Measurements from ENCODE around the gene SERPINA3. TPM values are rescaled to one million over a fixed set of nuclear protein-coding genes. Genes with fewer than 3 reads are reported as not detected.
A peak's percentile ranks its signal among the peaks of the same experiment; 100 is the strongest.

SERPINA3 gene
- total RNA-seq = 100 to 1,000 TPM; 111 to 209 (median 125) TPM

DNA sequence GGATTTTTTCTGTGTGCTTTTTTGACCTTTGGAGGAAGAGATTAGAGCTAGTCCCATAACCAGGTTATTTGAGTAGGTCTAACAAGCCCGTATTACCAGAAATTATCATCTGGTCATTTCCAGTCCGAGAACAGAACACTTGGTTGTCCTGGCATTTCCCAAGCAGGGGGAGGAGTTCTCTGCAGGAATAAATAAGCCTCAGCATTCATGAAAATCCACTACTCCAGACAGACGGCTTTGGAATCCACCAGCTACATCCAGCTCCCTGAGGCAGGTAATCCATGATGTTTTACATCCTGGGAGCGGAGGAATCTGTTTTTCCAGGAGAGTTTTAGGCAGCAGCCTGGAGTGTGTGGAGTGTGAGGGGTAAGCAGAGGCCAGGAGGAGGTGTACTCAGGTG, at the start of gene SERPINA3:
Gene SERPINA3 (plus strand): TSS at position 218 of the 400 bp plus-strand sequence. CDS start 2,051 bp downstream, outside the sequence.
- peak; percentile 60 for ATAC-seq (ENCODE audit: low FRiP score)
- no peak for DNase-seq (ENCODE audit: low spot score)
- TF ChIP-seq, protein P1, sequence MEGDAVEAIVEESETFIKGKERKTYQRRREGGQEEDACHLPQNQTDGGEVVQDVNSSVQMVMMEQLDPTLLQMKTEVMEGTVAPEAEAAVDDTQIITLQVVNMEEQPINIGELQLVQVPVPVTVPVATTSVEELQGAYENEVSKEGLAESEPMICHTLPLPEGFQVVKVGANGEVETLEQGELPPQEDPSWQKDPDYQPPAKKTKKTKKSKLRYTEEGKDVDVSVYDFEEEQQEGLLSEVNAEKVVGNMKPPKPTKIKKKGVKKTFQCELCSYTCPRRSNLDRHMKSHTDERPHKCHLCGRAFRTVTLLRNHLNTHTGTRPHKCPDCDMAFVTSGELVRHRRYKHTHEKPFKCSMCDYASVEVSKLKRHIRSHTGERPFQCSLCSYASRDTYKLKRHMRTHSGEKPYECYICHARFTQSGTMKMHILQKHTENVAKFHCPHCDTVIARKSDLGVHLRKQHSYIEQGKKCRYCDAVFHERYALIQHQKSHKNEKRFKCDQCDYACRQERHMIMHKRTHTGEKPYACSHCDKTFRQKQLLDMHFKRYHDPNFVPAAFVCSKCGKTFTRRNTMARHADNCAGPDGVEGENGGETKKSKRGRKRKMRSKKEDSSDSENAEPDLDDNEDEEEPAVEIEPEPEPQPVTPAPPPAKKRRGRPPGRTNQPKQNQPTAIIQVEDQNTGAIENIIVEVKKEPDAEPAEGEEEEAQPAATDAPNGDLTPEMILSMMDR (IDR thresholded peaks at IDR 0.05) = no peak

DNA sequence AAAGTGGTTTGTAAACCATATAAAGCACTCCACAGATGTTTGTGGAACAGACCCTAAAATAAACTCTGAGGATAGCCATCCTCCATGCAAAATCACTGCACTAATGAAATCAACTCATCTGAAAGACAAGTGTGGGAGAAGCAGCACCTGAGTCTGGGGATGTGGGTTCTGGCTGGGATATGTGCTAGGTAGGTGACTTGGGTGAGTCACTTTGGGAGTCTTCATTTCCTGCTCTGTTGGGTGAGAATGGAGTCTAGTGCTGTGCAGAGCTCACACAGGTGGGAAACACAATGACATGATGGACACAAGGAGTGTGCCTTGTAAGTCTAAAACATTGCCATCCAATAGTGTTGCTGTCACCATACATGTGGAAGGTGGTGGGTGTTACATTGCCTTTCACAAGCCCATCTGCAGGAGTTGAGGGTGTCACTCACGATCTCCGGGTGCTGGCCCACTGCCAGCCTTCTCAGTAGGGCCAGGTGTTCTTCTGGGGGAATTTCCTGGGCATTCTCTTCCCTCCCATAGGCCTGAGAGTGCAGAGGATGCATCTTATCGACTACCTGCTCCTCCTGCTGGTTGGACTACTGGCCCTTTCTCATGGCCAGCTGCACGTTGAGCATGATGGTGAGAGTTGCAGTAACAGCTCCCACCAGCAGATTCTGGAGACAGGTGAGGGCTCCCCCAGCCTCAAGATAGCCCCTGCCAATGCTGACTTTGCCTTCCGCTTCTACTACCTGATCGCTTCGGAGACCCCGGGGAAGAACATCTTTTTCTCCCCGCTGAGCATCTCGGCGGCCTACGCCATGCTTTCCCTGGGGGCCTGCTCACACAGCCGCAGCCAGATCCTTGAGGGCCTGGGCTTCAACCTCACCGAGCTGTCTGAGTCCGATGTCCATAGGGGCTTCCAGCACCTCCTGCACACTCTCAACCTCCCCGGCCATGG, 49.0 kb upstream of the SERPINA3 start:
- TF ChIP-seq, protein P1 (IDR thresholded peaks at IDR 0.05) = no peak
- peak; percentile 11 for DNase-seq (ENCODE audit: low spot score)
- no peak for ATAC-seq (ENCODE audit: low FRiP score)

DNA sequence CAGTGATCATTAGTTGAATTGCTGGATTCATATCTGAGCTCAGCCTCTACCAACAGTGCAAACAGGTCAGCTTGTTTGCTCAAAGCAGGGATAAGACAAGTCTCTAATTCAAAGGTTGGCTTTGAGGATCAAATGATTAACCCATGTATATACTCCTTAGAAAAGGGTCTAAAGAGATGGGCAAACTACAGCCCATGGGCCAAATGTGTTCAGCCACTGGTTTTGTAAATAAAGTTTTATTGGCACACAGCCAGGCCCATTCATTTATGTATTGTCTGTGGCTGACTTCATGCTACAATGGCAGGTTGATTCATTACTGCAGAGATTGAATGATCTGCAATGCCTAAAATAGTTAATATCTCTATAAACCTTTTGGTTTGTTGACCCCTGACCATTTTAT, 47.8 kb upstream of the SERPINA3 start:
- TF ChIP-seq, protein P1 (IDR thresholded peaks at IDR 0.05) = no peak
- DNase-seq (ENCODE audit: low spot score) = no peak
- no peak for ATAC-seq (ENCODE audit: low FRiP score)

DNA sequence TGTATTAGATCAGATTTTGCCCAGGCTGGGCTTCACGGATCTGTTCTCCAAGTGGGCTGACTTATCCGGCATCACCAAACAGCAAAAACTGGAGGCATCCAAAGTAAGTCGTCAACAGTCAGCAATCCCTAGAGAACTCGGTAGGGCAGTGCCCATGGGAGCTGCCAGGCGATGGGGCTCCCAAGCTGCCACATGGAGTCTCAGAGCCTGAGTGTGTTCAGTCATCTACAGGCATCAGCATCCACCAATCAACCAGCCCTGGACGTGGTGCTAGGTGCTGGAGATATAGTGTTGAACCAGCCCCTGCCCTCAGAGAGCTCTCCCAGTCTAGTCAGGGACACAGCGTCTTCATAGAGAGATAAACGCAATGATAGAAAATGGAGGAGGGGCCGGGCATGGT, 44.0 kb upstream of the SERPINA3 start:
- TF ChIP-seq, protein P1 (IDR thresholded peaks at IDR 0.05) = no peak
- DNase-seq (ENCODE audit: low spot score) = no peak
- no peak for ATAC-seq (ENCODE audit: low FRiP score)

DNA sequence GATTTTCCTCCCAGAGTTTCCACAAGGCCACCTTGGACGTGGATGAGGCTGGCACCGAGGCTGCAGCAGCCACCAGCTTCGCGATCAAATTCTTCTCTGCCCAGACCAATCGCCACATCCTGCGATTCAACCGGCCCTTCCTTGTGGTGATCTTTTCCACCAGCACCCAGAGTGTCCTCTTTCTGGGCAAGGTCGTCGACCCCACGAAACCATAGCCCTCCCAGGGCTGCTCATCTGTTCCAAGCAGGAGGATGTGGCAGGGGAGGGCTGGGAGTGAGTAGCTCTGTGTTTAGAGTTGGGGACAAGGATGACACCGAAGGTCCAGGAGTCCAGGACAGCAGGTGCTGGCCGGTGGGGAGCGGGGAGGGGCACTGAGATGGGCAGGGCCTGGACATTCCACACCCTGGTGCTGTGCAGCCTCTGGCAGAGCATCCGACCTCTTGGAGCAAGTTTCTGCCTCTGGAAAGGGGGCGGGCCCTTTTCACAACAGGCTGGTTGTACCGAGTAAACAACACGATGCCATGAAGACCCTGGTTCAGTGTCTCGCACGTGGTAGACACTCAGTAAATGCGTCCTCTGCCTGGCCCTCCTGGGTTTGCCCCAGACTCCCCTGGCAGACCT, 42.7 kb upstream of the SERPINA3 start:
- TF ChIP-seq, protein P1 (IDR thresholded peaks at IDR 0.05) = no peak
- DNase-seq (ENCODE audit: low spot score) = peak; percentile 14
- ATAC-seq (ENCODE audit: low FRiP score) = no peak

DNA sequence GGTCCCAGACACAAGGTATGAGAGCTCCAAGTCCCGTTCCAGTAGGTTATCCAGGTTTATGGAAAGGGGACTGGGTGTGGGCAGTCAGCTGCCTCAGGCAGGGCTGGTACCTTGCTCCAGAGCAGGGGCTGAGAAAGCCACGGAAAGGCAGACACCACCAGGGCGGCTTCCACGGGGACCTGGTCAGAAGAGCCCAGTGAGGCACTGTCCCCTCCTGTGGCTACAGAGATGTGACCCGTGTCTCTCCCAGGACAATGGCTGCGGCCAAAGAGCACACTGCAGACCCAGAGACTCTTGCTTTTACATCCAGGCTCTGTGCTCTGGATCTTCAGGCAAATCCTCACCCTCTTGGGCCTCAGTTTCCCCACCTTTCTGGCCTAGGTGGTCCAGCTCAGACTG, 42.2 kb upstream of the SERPINA3 start:
- ATAC-seq (ENCODE audit: low FRiP score) = no peak
- TF ChIP-seq, protein P1 (IDR thresholded peaks at IDR 0.05) = no peak
- DNase-seq (ENCODE audit: low spot score) = peak; percentile 0
